ENCODE measurements around the gene CCDC89.

Gene CCDC89

DNA sequence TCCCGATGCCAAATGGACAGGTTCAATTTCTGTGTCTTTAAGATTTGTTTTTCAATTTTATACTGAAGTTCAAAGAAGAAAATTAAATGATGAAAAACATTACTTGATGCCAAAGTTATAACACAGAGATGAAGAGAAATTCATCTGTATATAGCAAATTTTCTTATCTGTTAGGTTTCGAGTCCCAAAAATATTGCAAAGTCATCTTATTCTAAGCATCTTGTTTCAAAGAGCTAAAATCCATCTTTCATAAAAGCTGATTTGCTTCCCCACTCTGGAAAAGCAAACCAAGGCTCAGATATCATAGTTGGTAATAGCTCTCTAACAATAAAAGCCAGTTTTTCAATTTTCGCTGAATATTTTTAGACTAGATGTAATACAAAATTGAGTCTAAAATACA is 19.0 kb upstream of the CCDC89 start:
- TF ChIP-seq CEBPB (IDR thresholded peaks at IDR 0.05): no peak
- no peak for TF ChIP-seq FOXM1 (IDR thresholded peaks at IDR 0.05; ENCODE audit: borderline replicate concordance, low read depth)
- TF ChIP-seq CREB1 (IDR thresholded peaks at IDR 0.05; ENCODE audit: low read depth): no peak
- TF ChIP-seq TAF1 (IDR thresholded peaks at IDR 0.05; ENCODE audit: low read depth): no peak
- TF ChIP-seq, protein P1, sequence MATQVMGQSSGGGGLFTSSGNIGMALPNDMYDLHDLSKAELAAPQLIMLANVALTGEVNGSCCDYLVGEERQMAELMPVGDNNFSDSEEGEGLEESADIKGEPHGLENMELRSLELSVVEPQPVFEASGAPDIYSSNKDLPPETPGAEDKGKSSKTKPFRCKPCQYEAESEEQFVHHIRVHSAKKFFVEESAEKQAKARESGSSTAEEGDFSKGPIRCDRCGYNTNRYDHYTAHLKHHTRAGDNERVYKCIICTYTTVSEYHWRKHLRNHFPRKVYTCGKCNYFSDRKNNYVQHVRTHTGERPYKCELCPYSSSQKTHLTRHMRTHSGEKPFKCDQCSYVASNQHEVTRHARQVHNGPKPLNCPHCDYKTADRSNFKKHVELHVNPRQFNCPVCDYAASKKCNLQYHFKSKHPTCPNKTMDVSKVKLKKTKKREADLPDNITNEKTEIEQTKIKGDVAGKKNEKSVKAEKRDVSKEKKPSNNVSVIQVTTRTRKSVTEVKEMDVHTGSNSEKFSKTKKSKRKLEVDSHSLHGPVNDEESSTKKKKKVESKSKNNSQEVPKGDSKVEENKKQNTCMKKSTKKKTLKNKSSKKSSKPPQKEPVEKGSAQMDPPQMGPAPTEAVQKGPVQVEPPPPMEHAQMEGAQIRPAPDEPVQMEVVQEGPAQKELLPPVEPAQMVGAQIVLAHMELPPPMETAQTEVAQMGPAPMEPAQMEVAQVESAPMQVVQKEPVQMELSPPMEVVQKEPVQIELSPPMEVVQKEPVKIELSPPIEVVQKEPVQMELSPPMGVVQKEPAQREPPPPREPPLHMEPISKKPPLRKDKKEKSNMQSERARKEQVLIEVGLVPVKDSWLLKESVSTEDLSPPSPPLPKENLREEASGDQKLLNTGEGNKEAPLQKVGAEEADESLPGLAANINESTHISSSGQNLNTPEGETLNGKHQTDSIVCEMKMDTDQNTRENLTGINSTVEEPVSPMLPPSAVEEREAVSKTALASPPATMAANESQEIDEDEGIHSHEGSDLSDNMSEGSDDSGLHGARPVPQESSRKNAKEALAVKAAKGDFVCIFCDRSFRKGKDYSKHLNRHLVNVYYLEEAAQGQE (IDR thresholded peaks at IDR 0.05; ENCODE audit: low read depth): no peak
- no peak for TF ChIP-seq ZBTB7A (IDR thresholded peaks at IDR 0.05; ENCODE audit: low read depth)
- TF ChIP-seq EP300 (IDR thresholded peaks at IDR 0.05; ENCODE audit: borderline replicate concordance): no peak
- TF ChIP-seq, protein P2, sequence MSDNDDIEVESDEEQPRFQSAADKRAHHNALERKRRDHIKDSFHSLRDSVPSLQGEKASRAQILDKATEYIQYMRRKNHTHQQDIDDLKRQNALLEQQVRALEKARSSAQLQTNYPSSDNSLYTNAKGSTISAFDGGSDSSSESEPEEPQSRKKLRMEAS (IDR thresholded peaks at IDR 0.05): no peak
- no peak for TF ChIP-seq EGR1 (IDR thresholded peaks at IDR 0.05)

DNA sequence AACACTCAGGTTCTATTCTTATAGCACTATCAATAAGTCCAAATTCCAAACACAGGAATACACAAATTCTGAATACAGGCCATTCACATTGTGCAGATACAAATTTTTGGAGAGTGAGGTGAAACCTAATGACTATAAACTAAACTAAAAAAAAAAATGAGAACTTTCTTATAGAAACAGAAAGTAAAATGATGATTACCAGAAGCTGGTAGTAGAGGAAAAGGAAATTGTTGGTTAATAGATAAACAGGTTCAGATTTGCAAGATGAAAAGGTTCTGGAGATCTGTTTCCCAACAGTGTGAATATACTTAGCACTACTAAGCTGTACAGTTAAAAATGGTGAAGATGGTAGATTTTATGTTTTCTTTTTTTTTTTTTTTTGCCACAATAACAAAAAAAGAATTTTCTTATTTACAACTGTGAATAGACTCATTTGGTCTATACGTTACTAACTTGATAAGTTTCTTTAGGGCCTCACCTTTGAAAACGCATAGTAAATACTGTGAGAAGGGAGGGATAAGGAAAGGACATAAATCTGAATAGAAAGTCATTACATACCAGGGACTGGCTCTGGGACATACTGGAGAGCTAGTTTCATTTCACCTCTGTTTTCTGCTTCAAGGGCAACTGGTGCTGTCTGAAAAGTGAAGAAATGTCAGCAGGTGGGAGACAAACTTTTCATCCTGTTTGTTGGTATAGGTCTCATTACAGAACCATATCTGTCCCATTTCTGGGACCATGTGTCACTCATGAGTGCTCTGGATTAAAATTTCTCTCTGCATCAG is 14.2 kb upstream of the CCDC89 start:
- TF ChIP-seq NFIC (IDR thresholded peaks at IDR 0.05): no peak
- TF ChIP-seq, protein P2 (IDR thresholded peaks at IDR 0.05): no peak
- no peak for TF ChIP-seq EP300 (IDR thresholded peaks at IDR 0.05; ENCODE audit: borderline replicate concordance)
- TF ChIP-seq, protein P1 (IDR thresholded peaks at IDR 0.05; ENCODE audit: low read depth): no peak
- no peak for TF ChIP-seq EGR1 (IDR thresholded peaks at IDR 0.05)
- no peak for TF ChIP-seq CREB1 (IDR thresholded peaks at IDR 0.05; ENCODE audit: low read depth)
- TF ChIP-seq RAD21 (IDR thresholded peaks at IDR 0.05; ENCODE audit: low read depth): no peak
- no peak for TF ChIP-seq TCF12 (IDR thresholded peaks at IDR 0.05; ENCODE audit: low read depth)

DNA sequence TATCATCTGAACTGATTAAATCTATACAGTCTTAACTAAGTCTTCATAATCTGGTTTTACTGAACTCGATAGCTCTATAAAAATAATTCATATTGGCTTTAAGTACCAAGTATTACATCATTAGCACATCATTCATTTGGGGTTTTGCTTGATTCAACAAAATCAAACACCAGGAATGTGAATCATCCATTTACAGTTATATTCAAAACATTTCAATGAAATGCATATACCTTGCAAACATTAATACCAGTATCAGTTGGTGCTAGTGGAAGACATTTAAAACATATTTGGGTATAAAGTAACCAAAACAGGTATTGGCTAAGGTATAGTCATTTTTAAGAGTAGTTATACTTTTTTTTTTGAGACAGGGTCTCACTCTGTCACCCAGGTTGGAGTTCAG is 12.2 kb upstream of the CCDC89 start:
- TF ChIP-seq CEBPB (IDR thresholded peaks at IDR 0.05) (no peak), TAF1 (IDR thresholded peaks at IDR 0.05; ENCODE audit: low read depth) (no peak), TCF12 (IDR thresholded peaks at IDR 0.05; ENCODE audit: low read depth) (no peak)
- TF ChIP-seq, protein P1 (IDR thresholded peaks at IDR 0.05; ENCODE audit: low read depth): no peak

DNA sequence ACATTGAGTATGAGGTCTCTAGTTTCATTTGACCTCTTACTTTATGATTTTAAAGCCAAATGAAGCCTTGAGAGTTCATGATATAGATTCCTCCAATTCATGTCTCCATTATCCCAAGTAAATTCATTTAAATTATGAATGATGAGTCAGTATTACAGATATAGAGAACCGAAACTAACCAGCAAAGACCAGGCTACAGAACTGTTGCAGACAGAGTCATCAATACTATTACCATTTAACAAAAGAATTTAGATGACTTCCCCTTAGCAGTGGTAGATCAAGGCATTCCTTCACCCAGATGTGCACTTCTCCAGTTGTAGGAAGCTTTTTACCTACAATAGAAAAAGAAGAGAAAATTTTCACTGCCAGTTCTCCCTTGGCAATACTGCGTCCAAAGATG is 11.8 kb upstream of the CCDC89 start:
- TF ChIP-seq, protein P3, sequence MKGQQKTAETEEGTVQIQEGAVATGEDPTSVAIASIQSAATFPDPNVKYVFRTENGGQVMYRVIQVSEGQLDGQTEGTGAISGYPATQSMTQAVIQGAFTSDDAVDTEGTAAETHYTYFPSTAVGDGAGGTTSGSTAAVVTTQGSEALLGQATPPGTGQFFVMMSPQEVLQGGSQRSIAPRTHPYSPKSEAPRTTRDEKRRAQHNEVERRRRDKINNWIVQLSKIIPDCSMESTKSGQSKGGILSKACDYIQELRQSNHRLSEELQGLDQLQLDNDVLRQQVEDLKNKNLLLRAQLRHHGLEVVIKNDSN (IDR thresholded peaks at IDR 0.05): no peak
- TF ChIP-seq FOXM1 (IDR thresholded peaks at IDR 0.05; ENCODE audit: borderline replicate concordance, low read depth) (no peak), TCF12 (IDR thresholded peaks at IDR 0.05; ENCODE audit: low read depth) (no peak), YY1 (IDR thresholded peaks at IDR 0.05; ENCODE audit: low read depth) (no peak), ZBTB7A (IDR thresholded peaks at IDR 0.05; ENCODE audit: low read depth) (no peak), NFIC (IDR thresholded peaks at IDR 0.05) (no peak), EGR1 (IDR thresholded peaks at IDR 0.05) (no peak), EP300 (IDR thresholded peaks at IDR 0.05; ENCODE audit: borderline replicate concordance) (no peak), CREB1 (IDR thresholded peaks at IDR 0.05; ENCODE audit: low read depth) (no peak), TAF1 (IDR thresholded peaks at IDR 0.05; ENCODE audit: low read depth) (no peak), CEBPB (IDR thresholded peaks at IDR 0.05) (no peak)
- TF ChIP-seq, protein P1 (IDR thresholded peaks at IDR 0.05; ENCODE audit: low read depth): no peak
